ENCODE data around the gene PSME3IP1. TPM values are rescaled to one million over a fixed set of nuclear protein-coding genes. Genes with fewer than 3 reads are reported as not detected.

The PSME3IP1 gene
- total RNA-seq, 1 experiment from 2014 or later: 143 TPM

DNA sequence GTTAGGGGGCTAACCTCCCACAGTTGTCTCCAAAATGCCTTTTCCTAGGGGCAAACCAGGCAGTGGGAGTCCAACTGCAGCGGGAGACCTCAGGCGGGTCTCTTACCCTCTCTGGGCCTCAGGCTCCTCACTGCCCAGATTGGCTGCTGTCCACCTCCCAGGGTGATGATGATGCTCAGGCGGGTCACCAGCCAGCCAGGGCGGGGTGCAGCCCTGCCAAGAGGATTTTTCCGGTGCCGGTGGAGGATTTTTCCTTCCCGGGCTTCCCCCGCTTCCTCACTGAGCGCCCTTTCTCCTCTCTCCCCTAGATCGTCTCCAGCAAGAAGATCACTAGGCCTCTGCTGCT lies 70.7 kb downstream of the PSME3IP1 start:
- peaks cover 1% of the 10 kb centered on the region for H3K4me1 Mint-ChIP-seq (ENCODE audit: low read depth, unreplicated experiment)
- H3K27ac Mint-ChIP-seq (ENCODE audit: unreplicated experiment): no peak overlapping the region
- H3K9me3 Mint-ChIP-seq (ENCODE audit: unreplicated experiment): no peaks in the 10 kb centered on the region
- H3K27me3 ChIP-seq (replicated peaks; ENCODE audit: control insufficient read depth, insufficient read depth, low read length): no peaks in the 10 kb centered on the region
- no TSS peak for BruUV-seq (replicated peaks)
- no peak for DNase-seq
- TF ChIP-seq, protein P1, sequence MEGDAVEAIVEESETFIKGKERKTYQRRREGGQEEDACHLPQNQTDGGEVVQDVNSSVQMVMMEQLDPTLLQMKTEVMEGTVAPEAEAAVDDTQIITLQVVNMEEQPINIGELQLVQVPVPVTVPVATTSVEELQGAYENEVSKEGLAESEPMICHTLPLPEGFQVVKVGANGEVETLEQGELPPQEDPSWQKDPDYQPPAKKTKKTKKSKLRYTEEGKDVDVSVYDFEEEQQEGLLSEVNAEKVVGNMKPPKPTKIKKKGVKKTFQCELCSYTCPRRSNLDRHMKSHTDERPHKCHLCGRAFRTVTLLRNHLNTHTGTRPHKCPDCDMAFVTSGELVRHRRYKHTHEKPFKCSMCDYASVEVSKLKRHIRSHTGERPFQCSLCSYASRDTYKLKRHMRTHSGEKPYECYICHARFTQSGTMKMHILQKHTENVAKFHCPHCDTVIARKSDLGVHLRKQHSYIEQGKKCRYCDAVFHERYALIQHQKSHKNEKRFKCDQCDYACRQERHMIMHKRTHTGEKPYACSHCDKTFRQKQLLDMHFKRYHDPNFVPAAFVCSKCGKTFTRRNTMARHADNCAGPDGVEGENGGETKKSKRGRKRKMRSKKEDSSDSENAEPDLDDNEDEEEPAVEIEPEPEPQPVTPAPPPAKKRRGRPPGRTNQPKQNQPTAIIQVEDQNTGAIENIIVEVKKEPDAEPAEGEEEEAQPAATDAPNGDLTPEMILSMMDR (IDR thresholded peaks at IDR 0.05; ENCODE audit: insufficient read depth in 1 of 2, low read depth in 1 of 2, low read length in 1 of 2, severe bottlenecking in 1 of 2, unreplicated experiment in 1 of 2): no peak
- POLR2A ChIA-PET: interaction anchor here (0.6 to 0.7 kb wide), 2 partner anchors 23 to 71 kb away, joined by 4 to 6 read pairs; partner anchors contain the start of genes PSME3IP1 and RSPRY1
- no peak overlapping the region for H3K4me3 Mint-ChIP-seq (ENCODE audit: unreplicated experiment)
- no peaks in the 10 kb centered on the region for H3K27me3 Mint-ChIP-seq (ENCODE audit: insufficient read depth, unreplicated experiment)
- H3K9me3 ChIP-seq: no peaks in the 10 kb centered on the region
- CTCF ChIA-PET: no interaction called here
- H3K36me3 ChIP-seq (ENCODE audit: control insufficient read depth, insufficient read depth, low read length): peaks cover 3% of the 10 kb centered on the region; the same call in 1 of the 2 replicates
- intact Hi-C loops (cut with micrococcal nuclease; ENCODE audit: unreplicated experiment): no loop called here
- no peaks in the 10 kb centered on the region for H3K36me3 Mint-ChIP-seq (ENCODE audit: insufficient read depth, unreplicated experiment)
- H3K4me1 ChIP-seq: no peaks in the 10 kb centered on the region; the same call in 1 of the 2 replicates
- H3K4me3 ChIP-seq (ENCODE audit: low read depth, low read length): no peak overlapping the region

- Mint-ChIP-seq H3K27me3 (ENCODE audit: insufficient read depth, unreplicated experiment) (no peaks in the 10 kb centered on the region), H3K9me3 (ENCODE audit: unreplicated experiment) (no peaks in the 10 kb centered on the region), H3K4me3 (ENCODE audit: unreplicated experiment) (no peak overlapping the region), H3K4me1 (ENCODE audit: low read depth, unreplicated experiment) (peaks cover 14% of the 10 kb centered on the region), H3K27ac (ENCODE audit: unreplicated experiment) (no peak overlapping the region), H3K36me3 (ENCODE audit: insufficient read depth, unreplicated experiment) (no peaks in the 10 kb centered on the region)
- POLR2A ChIA-PET: no interaction called here
- TF ChIP-seq, protein P1 (IDR thresholded peaks at IDR 0.05; ENCODE audit: insufficient read depth in 1 of 2, low read depth in 1 of 2, low read length in 1 of 2, severe bottlenecking in 1 of 2, unreplicated experiment in 1 of 2): no peak
- Histone ChIP-seq H3K4me3 (ENCODE audit: low read depth, low read length) (no peak overlapping the region), H3K4me1 (peaks cover 12% of the 10 kb centered on the region), H3K27me3 (replicated peaks; ENCODE audit: control insufficient read depth, insufficient read depth, low read length) (no peaks in the 10 kb centered on the region), H3K36me3 (ENCODE audit: control insufficient read depth, insufficient read depth, low read length) (peaks cover 3% of the 10 kb centered on the region; the same call in 1 of the 2 replicates), H3K9me3 (no peaks in the 10 kb centered on the region)
- intact Hi-C loops (cut with micrococcal nuclease; ENCODE audit: unreplicated experiment): no loop called here
- no TSS peak for BruUV-seq (replicated peaks)
- no peak for DNase-seq
- CTCF ChIA-PET: no interaction called here
Measured at GRCh38 chr16:57113664-57114063, 72.2 kb downstream of the PSME3IP1 start.

DNA sequence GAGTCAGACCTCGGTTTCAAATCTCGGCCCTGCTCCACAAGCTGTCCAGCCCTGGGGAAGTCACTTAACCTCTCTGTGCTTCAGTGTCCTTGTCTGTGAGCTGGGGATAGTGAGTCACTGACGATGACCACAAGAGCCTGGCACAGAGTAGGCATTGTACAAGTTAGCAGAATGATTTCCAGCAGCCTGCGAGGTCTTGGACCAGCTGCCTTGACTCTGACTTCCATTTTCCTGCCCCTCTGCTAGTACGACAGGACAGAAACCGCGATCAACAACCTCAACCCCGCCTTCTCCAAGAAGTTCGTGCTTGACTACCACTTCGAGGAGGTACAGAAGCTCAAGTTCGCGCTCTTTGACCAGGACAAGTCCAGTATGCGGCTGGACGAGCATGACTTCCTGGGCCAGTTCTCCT lies 72.8 kb downstream of the PSME3IP1 start:
- no peaks in the 10 kb centered on the region for H3K9me3 ChIP-seq
- H3K27ac Mint-ChIP-seq (ENCODE audit: unreplicated experiment): no peak overlapping the region
- ChIA-PET POLR2A (no interaction called here), CTCF (no interaction called here)
- H3K4me1 Mint-ChIP-seq (ENCODE audit: low read depth, unreplicated experiment): peaks cover 17% of the 10 kb centered on the region
- H3K36me3 Mint-ChIP-seq (ENCODE audit: insufficient read depth, unreplicated experiment): no peaks in the 10 kb centered on the region
- no TSS peak for BruUV-seq (replicated peaks)
- peaks cover 3% of the 10 kb centered on the region; the same call in 1 of the 2 replicates for H3K36me3 ChIP-seq (ENCODE audit: control insufficient read depth, insufficient read depth, low read length)
- no peaks in the 10 kb centered on the region for H3K9me3 Mint-ChIP-seq (ENCODE audit: unreplicated experiment)
- TF ChIP-seq, protein P1 (IDR thresholded peaks at IDR 0.05; ENCODE audit: insufficient read depth in 1 of 2, low read depth in 1 of 2, low read length in 1 of 2, severe bottlenecking in 1 of 2, unreplicated experiment in 1 of 2): no peak
- intact Hi-C loops (cut with micrococcal nuclease; ENCODE audit: unreplicated experiment): no loop called here
- peaks cover 16% of the 10 kb centered on the region for H3K4me1 ChIP-seq
- no peak overlapping the region for H3K4me3 Mint-ChIP-seq (ENCODE audit: unreplicated experiment)
- no peak for DNase-seq
- no peaks in the 10 kb centered on the region for H3K27me3 Mint-ChIP-seq (ENCODE audit: insufficient read depth, unreplicated experiment)
- H3K27me3 ChIP-seq (replicated peaks; ENCODE audit: control insufficient read depth, insufficient read depth, low read length): no peaks in the 10 kb centered on the region
- H3K4me3 ChIP-seq (ENCODE audit: low read depth, low read length): no peak overlapping the region
